ENCODE measurements around the gene TCAIM. TPM values are rescaled to one million over a fixed set of nuclear protein-coding genes. Genes with fewer than 3 reads are reported as not detected.

The TCAIM gene
- total and polyA plus RNA-seq, 2 experiments from 2014 or later = 20.7 to 36.3 TPM

- Histone ChIP-seq H3K36me3 (replicated peaks; ENCODE audit: insufficient read depth, low read depth) (no peaks in the 10 kb centered on the region), H3K27me3 (no peaks in the 10 kb centered on the region), H3K79me2 (no peaks in the 10 kb centered on the region), H4K20me1 (ENCODE audit: insufficient read depth, poor library complexity, severe bottlenecking) (no peaks in the 10 kb centered on the region), H3K4me3 (no peak overlapping the region), H3K9me2 (replicated peaks; ENCODE audit: insufficient read depth) (no peaks in the 10 kb centered on the region), H3K27ac (no peak overlapping the region), H2AFZ (no peak overlapping the region), H3K9me3 (ENCODE audit: low read depth) (no peaks in the 10 kb centered on the region), H3K4me1 (ENCODE audit: insufficient read depth) (no peaks in the 10 kb centered on the region), H3K4me2 (no peak overlapping the region)
- TF ChIP-seq EZH2phosphoT487 (IDR thresholded peaks at IDR 0.05; ENCODE audit: low read depth, severe bottlenecking, unreplicated experiment) = no peak
- TF ChIP-seq CTCF (IDR thresholded peaks at IDR 0.05; ENCODE audit: poor library complexity) = no peak
- TF ChIP-seq EZH2 (IDR thresholded peaks at IDR 0.05; ENCODE audit: borderline replicate concordance) = no peak
- DNase-seq (ENCODE audit: low spot score) = no peak
- WGBS (ENCODE audit: low lambda C conversion rate, missing lambda C conversion rate) = 70% methylated on average over 8 of the region's 8 CpGs
Observed at GRCh38 chr3:44318891-44319311, 19.7 kb upstream of the TCAIM start.

DNA sequence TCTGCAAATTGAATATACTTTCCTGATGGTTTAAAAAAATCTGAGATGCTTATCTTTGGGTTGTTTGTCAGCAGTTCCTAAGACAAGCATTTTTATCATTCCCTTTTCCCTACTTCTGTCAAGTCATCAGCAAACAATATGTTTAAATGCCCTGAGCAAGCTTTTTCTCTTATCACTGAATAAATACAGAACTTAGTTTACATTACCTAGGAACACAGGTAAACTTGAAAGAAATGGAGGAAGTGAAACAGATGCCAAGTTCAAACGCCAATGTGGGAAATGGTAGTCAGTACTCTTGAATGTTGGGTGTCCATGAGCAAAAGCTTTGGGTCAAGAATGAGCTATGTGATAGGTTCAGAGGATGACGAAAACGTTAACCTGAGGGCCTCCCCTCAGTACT is 17.2 kb upstream of the TCAIM start:
- H3K36me3 ChIP-seq (replicated peaks; ENCODE audit: insufficient read depth, low read depth) = no peaks in the 10 kb centered on the region
- H3K9me3 ChIP-seq (ENCODE audit: low read depth) = no peaks in the 10 kb centered on the region
- H2AFZ ChIP-seq = no peak overlapping the region
- H3K4me2 ChIP-seq = peak overlapping the region; percentile 10
- TF ChIP-seq EZH2 (IDR thresholded peaks at IDR 0.05; ENCODE audit: borderline replicate concordance) (no peak), CTCF (IDR thresholded peaks at IDR 0.05; ENCODE audit: poor library complexity) (no peak), EZH2phosphoT487 (IDR thresholded peaks at IDR 0.05; ENCODE audit: low read depth, severe bottlenecking, unreplicated experiment) (no peak)
- H3K4me3 ChIP-seq = no peak overlapping the region
- H3K9me2 ChIP-seq (replicated peaks; ENCODE audit: insufficient read depth) = no peaks in the 10 kb centered on the region
- WGBS (ENCODE audit: low lambda C conversion rate, missing lambda C conversion rate) = 47% methylated on average over 3 of the region's 3 CpGs
- no peaks in the 10 kb centered on the region for H3K79me2 ChIP-seq
- no peaks in the 10 kb centered on the region for H3K27me3 ChIP-seq
- H3K27ac ChIP-seq = peak overlapping the region; percentile 41
- no peaks in the 10 kb centered on the region for H3K4me1 ChIP-seq (ENCODE audit: insufficient read depth)
- DNase-seq (ENCODE audit: low spot score) = peak; percentile 16
- no peaks in the 10 kb centered on the region for H4K20me1 ChIP-seq (ENCODE audit: insufficient read depth, poor library complexity, severe bottlenecking)

DNA sequence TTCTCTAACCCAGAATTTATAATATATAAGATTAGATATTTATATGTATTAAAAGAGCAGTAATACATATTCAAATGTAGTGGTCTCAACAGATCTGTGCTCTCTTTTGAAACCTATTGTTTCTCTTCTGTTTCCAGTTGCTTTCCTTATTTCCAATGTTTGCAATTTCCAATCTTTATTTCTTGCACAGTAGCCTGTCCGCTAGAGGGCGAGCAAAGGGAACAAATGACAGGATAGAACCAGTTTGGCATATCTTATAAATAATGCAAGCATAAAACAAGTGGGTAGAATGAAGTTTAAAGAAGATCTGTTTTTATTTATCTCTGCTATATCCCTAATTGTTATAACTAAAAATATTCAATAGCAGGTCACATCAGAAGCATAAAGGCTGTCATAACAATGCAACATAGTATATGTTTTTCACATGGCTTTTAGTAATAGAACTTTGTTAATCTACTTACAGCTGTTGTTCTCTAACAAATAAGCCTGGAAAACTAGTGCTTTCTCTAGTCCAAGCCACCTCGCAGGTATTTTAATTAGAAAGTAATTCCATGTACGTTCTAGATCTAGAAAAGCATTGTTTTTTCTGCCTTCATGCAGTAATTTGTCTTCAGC is 15.1 kb upstream of the TCAIM start:
- H3K4me3 ChIP-seq = no peak overlapping the region
- H3K4me1 ChIP-seq (ENCODE audit: insufficient read depth) = no peaks in the 10 kb centered on the region
- no peaks in the 10 kb centered on the region for H3K79me2 ChIP-seq
- H3K9me3 ChIP-seq (ENCODE audit: low read depth) = no peaks in the 10 kb centered on the region
- H3K9me2 ChIP-seq (replicated peaks; ENCODE audit: insufficient read depth) = no peaks in the 10 kb centered on the region
- H4K20me1 ChIP-seq (ENCODE audit: insufficient read depth, poor library complexity, severe bottlenecking) = no peaks in the 10 kb centered on the region
- 7% methylated on average over 4 of the region's 4 CpGs for WGBS (ENCODE audit: low lambda C conversion rate, missing lambda C conversion rate)
- peak; percentile 79 for DNase-seq (ENCODE audit: low spot score)
- no peak overlapping the region for H3K4me2 ChIP-seq
- no peak overlapping the region for H3K27ac ChIP-seq
- no peaks in the 10 kb centered on the region for H3K36me3 ChIP-seq (replicated peaks; ENCODE audit: insufficient read depth, low read depth)
- H3K27me3 ChIP-seq = no peaks in the 10 kb centered on the region
- TF ChIP-seq EZH2 (IDR thresholded peaks at IDR 0.05; ENCODE audit: borderline replicate concordance) (no peak), CTCF (IDR thresholded peaks at IDR 0.05; ENCODE audit: poor library complexity) (peak; percentile 95)
- no peak overlapping the region for H2AFZ ChIP-seq

DNA sequence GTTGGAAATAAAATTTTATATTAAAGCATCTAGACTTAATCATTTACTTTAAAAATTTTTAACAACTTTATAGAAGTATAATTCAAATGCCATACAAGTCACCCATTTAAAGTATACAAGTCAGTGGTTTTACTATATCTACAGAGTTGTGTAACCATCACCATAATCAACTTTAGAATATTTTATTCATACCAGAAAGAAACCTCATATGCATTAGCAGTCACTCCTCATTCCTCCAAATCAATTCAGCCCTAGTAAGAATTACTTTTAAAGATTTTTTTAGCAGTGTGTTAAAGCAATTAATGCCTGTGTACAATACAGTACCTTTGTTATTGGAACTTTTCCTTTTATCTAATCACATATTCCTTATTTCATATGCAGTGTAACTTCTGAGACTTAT is 14.0 kb upstream of the TCAIM start:
- H3K4me1 ChIP-seq (ENCODE audit: insufficient read depth) = no peaks in the 10 kb centered on the region
- H3K27me3 ChIP-seq = no peaks in the 10 kb centered on the region
- TF ChIP-seq CTCF (IDR thresholded peaks at IDR 0.05; ENCODE audit: poor library complexity) (no peak), EZH2phosphoT487 (IDR thresholded peaks at IDR 0.05; ENCODE audit: low read depth, severe bottlenecking, unreplicated experiment) (no peak), EZH2 (IDR thresholded peaks at IDR 0.05; ENCODE audit: borderline replicate concordance) (no peak)
- H4K20me1 ChIP-seq (ENCODE audit: insufficient read depth, poor library complexity, severe bottlenecking) = no peaks in the 10 kb centered on the region
- no peak overlapping the region for H2AFZ ChIP-seq
- no peaks in the 10 kb centered on the region for H3K36me3 ChIP-seq (replicated peaks; ENCODE audit: insufficient read depth, low read depth)
- no peak for DNase-seq (ENCODE audit: low spot score)
- no peaks in the 10 kb centered on the region for H3K9me2 ChIP-seq (replicated peaks; ENCODE audit: insufficient read depth)
- H3K4me2 ChIP-seq = no peak overlapping the region
- H3K9me3 ChIP-seq (ENCODE audit: low read depth) = no peaks in the 10 kb centered on the region
- H3K79me2 ChIP-seq = no peaks in the 10 kb centered on the region
- no peak overlapping the region for H3K27ac ChIP-seq
- no peak overlapping the region for H3K4me3 ChIP-seq

All from hepatocyte (in vitro differentiated cells).